Cortex of kidney (tissue), 1 donor: ENCODE measurements around the gene LMBRD1.
"Not testable (repeated sequence)": the region's sequence is repeated elsewhere in the genome, so short reads cannot be mapped to it uniquely, and the experiment has no call there.

ENCODE experiments used
- DNase-seq: peaks from one replicate; lab custom pipeline; 2025; lab: John Stamatoyannopoulos, UW

Gene LMBRD1

GRCh38 chr6:69732640-69733039 is 64.2 kb downstream of the LMBRD1 start:
- no peak for DNase-seq

DNA sequence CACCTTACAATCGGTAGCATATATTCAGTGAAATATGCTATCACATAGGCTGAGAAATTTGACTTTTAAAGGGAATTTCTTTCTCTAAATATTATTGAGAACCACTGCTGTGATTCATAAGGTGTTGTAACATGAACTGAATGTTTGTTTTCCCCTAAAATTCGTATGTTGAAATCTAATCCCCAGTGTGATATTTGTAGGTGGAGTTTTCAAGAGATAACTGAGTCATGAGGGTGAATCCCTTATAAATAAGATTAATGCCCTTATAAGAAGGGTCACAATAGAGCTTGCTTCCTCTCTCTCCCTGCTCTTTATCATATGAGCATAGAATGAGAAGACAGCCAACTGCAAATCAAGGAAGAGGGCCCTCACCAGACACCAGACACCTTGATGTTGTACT is 64.8 kb downstream of the LMBRD1 start:
- DNase-seq = no peak

DNA sequence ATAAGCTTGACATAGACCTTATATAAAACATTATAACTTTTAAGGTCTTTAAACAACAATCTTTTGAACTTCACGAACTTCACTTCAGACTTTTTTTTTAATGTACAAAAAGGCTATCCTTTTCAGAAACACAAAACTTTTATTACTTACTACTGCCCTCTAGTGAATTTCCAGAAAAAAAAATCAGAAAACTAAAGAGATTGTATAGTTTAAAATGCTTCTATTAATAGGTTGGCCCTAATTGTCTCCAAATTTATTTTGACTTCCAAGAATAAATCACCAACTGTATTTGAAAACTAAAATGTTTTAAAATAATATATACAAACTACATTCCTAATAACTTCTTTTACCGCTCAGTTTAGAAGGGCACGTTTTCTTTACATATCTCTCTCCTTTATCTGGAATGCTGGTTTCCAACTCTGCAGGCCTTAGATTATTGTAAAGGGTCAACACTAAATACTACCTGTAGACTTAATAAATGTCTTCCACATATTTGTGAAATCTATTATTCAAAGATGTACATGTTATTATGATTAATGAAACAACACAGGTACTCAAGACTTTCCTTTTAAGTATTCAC is 66.8 kb downstream of the LMBRD1 start:
- DNase-seq = no peak

DNA sequence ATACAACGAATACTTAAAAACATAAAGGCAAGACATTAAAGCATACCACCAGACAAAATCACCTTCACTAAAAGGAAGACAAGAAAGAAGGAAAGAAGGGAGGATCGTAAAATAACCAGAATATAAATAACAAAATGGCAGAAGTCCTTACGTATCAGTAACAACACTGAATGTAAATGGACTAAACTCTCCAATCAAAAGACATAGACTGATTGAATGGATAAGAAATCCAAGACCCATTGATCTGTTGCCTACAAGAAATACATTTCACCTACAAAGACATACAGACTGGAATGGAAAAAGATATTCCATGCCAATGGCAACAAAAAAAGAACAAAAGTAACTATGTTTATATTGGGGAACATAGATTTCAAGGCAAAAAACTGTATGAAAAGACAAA is 74.1 kb downstream of the LMBRD1 start:
- DNase-seq = no peak

- no peak for DNase-seq
These were observed 77.1 kb downstream of the LMBRD1 start for GRCh38 chr6:69719602-69720193.

- DNase-seq = no peak
These were observed 90.1 kb downstream of the LMBRD1 start for GRCh38 chr6:69706724-69707123.

GRCh38 chr6:69705954-69706353 is 90.9 kb downstream of the LMBRD1 start:
- no peak for DNase-seq

DNA sequence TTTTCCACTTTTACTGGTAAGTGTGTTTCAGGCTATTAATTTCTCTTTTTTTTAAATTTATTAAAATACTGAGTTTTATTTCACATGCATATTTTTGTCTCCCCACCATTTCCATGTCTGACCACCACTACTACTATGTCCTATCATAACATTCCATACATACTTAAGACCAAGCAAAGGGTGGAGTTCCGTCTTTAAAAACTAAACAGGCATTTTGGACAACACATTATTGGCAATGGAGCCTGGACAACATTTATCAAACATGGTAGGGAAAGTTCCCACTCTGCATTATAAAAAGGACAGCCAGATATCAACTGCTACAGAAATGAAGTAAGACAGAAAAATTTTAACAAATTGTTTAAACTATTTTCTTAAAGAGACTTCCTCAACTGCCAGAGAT is 91.9 kb downstream of the LMBRD1 start:
- DNase-seq = no peak

GRCh38 chr6:69699655-69700054 is 97.2 kb downstream of the LMBRD1 start:
- no peak for DNase-seq

DNA sequence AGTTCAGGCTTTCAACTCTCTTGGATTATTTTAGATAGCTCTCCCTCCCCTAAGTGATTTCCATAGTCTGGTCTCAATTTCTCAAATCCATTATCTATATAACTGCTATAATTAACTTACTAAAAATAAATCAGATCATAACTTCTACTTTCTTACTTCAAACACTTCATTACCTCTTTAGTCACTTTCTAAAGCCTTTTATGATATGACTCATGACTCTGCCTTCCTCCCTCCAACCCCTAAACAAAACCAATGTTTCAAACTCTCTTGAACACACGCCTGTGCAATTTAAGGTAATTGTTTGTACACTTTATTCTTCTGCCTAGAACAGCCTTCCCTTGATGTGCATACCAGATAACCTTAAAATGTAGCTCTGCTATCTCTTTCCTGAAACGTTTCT is 100.5 kb downstream of the LMBRD1 start:
- DNase-seq = no peak

DNA sequence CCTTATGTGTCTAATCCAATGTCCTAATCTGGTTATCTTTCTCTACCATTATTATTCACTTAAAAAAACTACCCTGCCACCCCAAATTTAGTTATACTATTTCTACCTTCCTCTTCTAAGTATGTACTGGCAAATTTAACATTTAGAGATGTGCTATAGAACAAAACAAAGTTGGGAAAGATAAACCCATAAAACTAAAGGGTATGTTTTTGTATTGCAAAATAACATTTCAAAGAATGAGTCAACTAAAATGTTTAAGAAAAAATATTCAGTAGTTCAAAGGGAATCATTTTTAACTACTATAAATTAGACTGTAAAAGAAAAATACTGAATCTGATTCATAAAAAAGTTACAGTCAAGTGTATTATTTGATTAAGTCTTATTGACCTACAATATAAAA is 103.0 kb downstream of the LMBRD1 start:
- DNase-seq = no peak

DNA sequence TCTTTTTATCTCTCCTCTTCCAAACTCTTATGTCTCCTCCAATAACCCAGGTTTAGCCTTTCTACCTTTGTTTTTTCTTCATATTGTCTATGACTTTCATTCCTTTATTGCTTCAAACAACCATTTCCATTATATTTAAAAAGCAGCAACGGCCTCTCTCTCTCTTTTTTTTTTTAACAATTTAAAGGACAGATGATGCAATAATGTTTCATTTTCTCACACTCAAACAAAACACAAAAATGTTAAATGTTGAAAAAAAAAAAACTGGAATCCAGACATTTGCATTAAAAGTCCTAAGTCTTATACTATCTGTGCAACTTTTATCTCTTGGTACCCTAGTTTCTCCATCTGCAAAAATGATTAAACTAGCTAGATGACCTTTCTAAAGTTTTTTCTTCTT is 105.8 kb downstream of the LMBRD1 start:
- no peak for DNase-seq

- no peak for DNase-seq
These were observed 116.5 kb downstream of the LMBRD1 start for GRCh38 chr6:69680302-69680701.

DNA sequence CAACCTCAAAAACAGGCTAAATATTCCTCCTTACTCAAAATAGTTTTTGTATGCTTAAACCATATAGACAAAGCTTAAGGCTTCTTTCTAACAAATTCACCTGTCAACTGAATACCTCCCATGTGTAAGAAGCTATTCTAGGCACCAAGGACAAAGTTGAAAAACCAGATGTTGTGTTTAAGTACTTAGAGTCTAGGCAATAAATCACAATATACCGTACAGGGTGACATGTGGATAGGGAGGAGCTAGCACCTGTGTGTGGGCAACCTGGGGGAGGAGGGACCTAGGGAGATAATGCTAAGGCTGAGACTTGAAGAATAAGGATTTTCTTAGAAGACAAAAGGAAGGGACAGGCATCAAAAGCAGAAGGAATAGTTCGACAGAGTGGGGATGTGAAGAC is 123.5 kb downstream of the LMBRD1 start:
- no peak for DNase-seq

- no peak for DNase-seq
These were observed 127.9 kb downstream of the LMBRD1 start for GRCh38 chr6:69668916-69669315.

GRCh38 chr6:69666779-69667178 is 130.0 kb downstream of the LMBRD1 start:
- DNase-seq = not testable (repeated sequence)

GRCh38 chr6:69665437-69665836 is 131.4 kb downstream of the LMBRD1 start:
- no peak for DNase-seq

DNA sequence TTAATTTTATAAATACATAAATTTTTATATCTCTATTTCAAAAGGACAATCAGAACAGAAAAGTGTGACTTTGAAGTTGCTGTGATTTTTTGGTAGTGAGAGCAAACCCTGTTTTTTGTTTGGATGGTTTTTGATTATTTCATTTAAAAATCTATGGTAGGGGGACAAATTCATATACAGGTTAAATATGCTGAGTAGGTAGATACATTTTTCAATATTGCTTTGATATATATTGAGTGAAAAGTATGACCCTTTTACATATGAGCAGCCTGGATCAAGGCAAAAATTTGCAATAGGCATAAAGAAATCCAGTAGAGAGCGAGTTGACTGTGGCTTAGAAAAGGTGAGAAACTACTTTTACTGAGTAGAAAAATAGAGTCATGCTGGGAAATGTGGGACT is 132.3 kb downstream of the LMBRD1 start:
- no peak for DNase-seq

GRCh38 chr6:69663215-69663614 is 133.6 kb downstream of the LMBRD1 start:
- DNase-seq = no peak

- no peak for DNase-seq
These were observed 146.1 kb downstream of the LMBRD1 start for GRCh38 chr6:69650703-69651102.

GRCh38 chr6:69647726-69648125 is 149.1 kb downstream of the LMBRD1 start:
- no peak for DNase-seq

GRCh38 chr6:69643688-69644087 is 153.1 kb downstream of the LMBRD1 start:
- DNase-seq = no peak

- no peak for DNase-seq
These were observed 163.9 kb downstream of the LMBRD1 start for GRCh38 chr6:69632932-69633331.
